HepG2 (cell line): ENCODE measurements around the gene OSBPL8. TPM values are rescaled to one million over a fixed set of nuclear protein-coding genes. Genes with fewer than 3 reads are reported as not detected.

Source experiments
- ATAC-seq: fragments of 200-7000 bp; cut with Tn5 transposase; 3 replicates; pipeline ENCODE4 v1.9.1; 2020; ENCODE audit warnings: mild to moderate bottlenecking, moderate library complexity
- BruUV-seq: library from RNA; stranded (reverse); fragments of 400-500 nt; replicated peaks from 2 replicates; lab custom pipeline; 2021; lab: Mats Ljungman, UMichigan
- CTCF ChIA-PET: fragments of 300-600 bp; formaldehyde crosslinking; extraction: SDS; loops from one replicate; lab custom pipeline; 2021; ENCODE audit warnings: low total read pairs, inconsistent platforms, low intra/inter-chr PET ratio; lab: Yijun Ruan, JAX
- POLR2A ChIA-PET: fragments of 350-600 bp; sonication (Branson Sonifier 250); formaldehyde crosslinking; loops from one replicate; lab custom pipeline; 2020; ENCODE audit warnings: antibody characterized with exemption, inconsistent platforms; lab: Yijun Ruan, JAX
- DNase-seq: peaks from one replicate; pipeline ENCODE4 v3.0.0-alpha.2; 2015; ENCODE audit warnings: low spot score
- FAIRE-seq: peaks from 3 replicates; lab custom pipeline; 2011; peaks lifted over from hg19 to GRCh38; lab: Jason Lieb, UNC
- H2AFZ ChIP-seq: one replicate; pipeline ENCODE4 v1.6.1; 2011; ENCODE audit warnings: low read length, inconsistent platforms
- H3K27ac ChIP-seq: fragments of 300-600 bp; 3 replicates; pipeline ENCODE4 v1.8.0; 2011; ENCODE audit warnings: mixed run types, mild to moderate bottlenecking, mixed read lengths, low read length, inconsistent platforms; ENCODE audit not compliant: insufficient read depth; ENCODE audit errors: extremely low read length
- H3K27me3 ChIP-seq, 2 experiments: fragments of 200-600 bp in 1 of 2; 2 replicates in 1 of 2; 3 replicates in 1 of 2; pipeline versions ENCODE4 v1.6.0 to v1.8.0; 2011; ENCODE audit warnings: low read length in 2 of 2, mild to moderate bottlenecking in 2 of 2, moderate library complexity in 2 of 2, inconsistent platforms in 1 of 2; ENCODE audit not compliant: insufficient read depth in 2 of 2, control insufficient read depth in 1 of 2
- H3K36me3 ChIP-seq, 2 experiments: fragments of 200-600 bp in 1 of 2; replicated peaks in 1 of 2; 2 replicates in 1 of 2; 3 replicates in 1 of 2; pipeline versions ENCODE4 v1.5.1 to v1.8.0; 2011; ENCODE audit warnings: low read length in 2 of 2, inconsistent platforms in 1 of 2; ENCODE audit not compliant: insufficient read depth in 2 of 2, control insufficient read depth in 1 of 2
- H3K4me1 ChIP-seq: 2 replicates; pipeline ENCODE4 v1.5.1; 2012; ENCODE audit warnings: low read length, inconsistent platforms; ENCODE audit not compliant: insufficient read depth
- H3K4me2 ChIP-seq: 2 replicates; pipeline ENCODE4 v1.6.0; 2011; ENCODE audit warnings: low read depth, low read length, inconsistent platforms
- H3K4me3 ChIP-seq, 3 experiments: fragments of 200-600 bp in 1 of 3; sonication (generic), shearing (Covaris generic) in 1 of 3; replicated peaks in 1 of 3; 2 replicates each; pipeline ENCODE4 v1.5.1; 2011 to 2016; ENCODE audit warnings: low read length in 3 of 3, inconsistent platforms in 2 of 3, low read depth in 2 of 3, mild to moderate bottlenecking in 2 of 3, control low read depth in 1 of 3, mixed read lengths in 1 of 3; ENCODE audit not compliant: insufficient read depth in 1 of 3
- H3K79me2 ChIP-seq: one replicate; pipeline ENCODE4 v1.6.1; 2011; ENCODE audit warnings: low read length, inconsistent platforms; ENCODE audit not compliant: insufficient read depth
- H3K9ac ChIP-seq: 2 replicates; pipeline ENCODE4 v1.6.0; 2011; ENCODE audit warnings: mild to moderate bottlenecking, low read depth, low read length, inconsistent platforms; ENCODE audit not compliant: insufficient read depth
- H3K9me3 ChIP-seq: 2 replicates; pipeline ENCODE4 v1.5.1; 2012; ENCODE audit warnings: mild to moderate bottlenecking, low read length
- H4K20me1 ChIP-seq: 2 replicates; pipeline ENCODE4 v1.6.0; 2011; ENCODE audit warnings: inconsistent platforms, mild to moderate bottlenecking, low read length, moderate library complexity; ENCODE audit not compliant: insufficient read depth
- EEA1 ChIP-seq: sonication (generic); formaldehyde crosslinking; IDR thresholded peaks from 2 replicates; pipeline ENCODE4 v1.5.1; 2020; ENCODE audit warnings: mild to moderate bottlenecking, missing genetic modification reagents, borderline replicate concordance
- EED ChIP-seq: sonication (generic); formaldehyde crosslinking; IDR thresholded peaks from 2 replicates; pipeline ENCODE4 v1.5.0; 2020; ENCODE audit warnings: mild to moderate bottlenecking, missing genetic modification reagents
- FOSL2 ChIP-seq: sonication (generic); formaldehyde crosslinking; IDR thresholded peaks from 2 replicates; pipeline ENCODE4 v1.4.0; 2020; ENCODE audit warnings: missing genetic modification reagents
- GTF2F1 ChIP-seq: fragments of 150-350 bp; IDR thresholded peaks from 2 replicates; pipeline ENCODE4 v1.6.1; 2014; ENCODE audit warnings: low read length
- HDAC2 ChIP-seq: sonication (generic); formaldehyde crosslinking; IDR thresholded peaks from 2 replicates; pipeline ENCODE4 v1.4.0; 2020; ENCODE audit warnings: missing genetic modification reagents
- HNRNPL ChIP-seq: fragments of 200-400 bp; formaldehyde crosslinking; IDR thresholded peaks from 2 replicates; pipeline ENCODE4 v1.6.1; 2017; ENCODE audit warnings: mild to moderate bottlenecking, low read depth, low read length
- KDM1A ChIP-seq: IDR thresholded peaks from 2 replicates; pipeline ENCODE4 v1.6.1; 2016; ENCODE audit warnings: missing compliant biosample characterization
- KLF12 ChIP-seq: sonication (generic); formaldehyde crosslinking; IDR thresholded peaks from 2 replicates; pipeline ENCODE4 v1.4.0; 2020; ENCODE audit warnings: missing genetic modification reagents, borderline replicate concordance
- MIER2 ChIP-seq: IDR thresholded peaks from 2 replicates; pipeline ENCODE4 v1.6.1; 2016; ENCODE audit warnings: missing biosample characterization, missing genetic modification reagents
- NFRKB ChIP-seq: fragments of 450-650 bp; IDR thresholded peaks from 2 replicates; pipeline ENCODE4 v1.6.1; 2017
- POLR2AphosphoS2 ChIP-seq: IDR thresholded peaks from 2 replicates; pipeline ENCODE4 v1.6.1; 2011; ENCODE audit warnings: low read depth, low read length, improper control_type of control experiment
- SAFB2 ChIP-seq: sonication (generic); formaldehyde crosslinking; IDR thresholded peaks from 2 replicates; pipeline ENCODE4 v1.5.1; 2020; ENCODE audit warnings: missing genetic modification reagents, low read depth, mild to moderate bottlenecking, borderline replicate concordance
- TEAD3 ChIP-seq: optimal IDR thresholded peaks from 2 replicates; pipeline ENCODE3; 2016; ENCODE audit warnings: borderline replicate concordance
- ZFP37 ChIP-seq: sonication (generic); formaldehyde crosslinking; IDR thresholded peaks from 2 replicates; pipeline ENCODE4 v1.4.0; 2020; ENCODE audit warnings: missing genetic modification reagents, borderline replicate concordance
- ZNF749 ChIP-seq: sonication (generic); formaldehyde crosslinking; IDR thresholded peaks from 2 replicates; pipeline ENCODE4 v1.8.0; 2022; ENCODE audit warnings: mild to moderate bottlenecking, missing genetic modification reagents, moderate library complexity, borderline replicate concordance
- ZNF781 ChIP-seq: sonication (generic); formaldehyde crosslinking; IDR thresholded peaks from 2 replicates; pipeline ENCODE4 v1.5.1; 2020; ENCODE audit warnings: borderline replicate concordance, mild to moderate bottlenecking, missing genetic modification reagents; ENCODE audit errors: not compliant biosample characterization
- ZNF891 ChIP-seq: sonication (generic); formaldehyde crosslinking; IDR thresholded peaks from 2 replicates; pipeline ENCODE4 v1.5.0; 2020; ENCODE audit warnings: mild to moderate bottlenecking, missing genetic modification reagents
- WGBS: methylation state at CpG from one replicate; pipeline ENCODE4 v1.1.6; 2017; ENCODE audit warnings: low lambda C conversion rate; 5-methylcytosine and 5-hydroxymethylcytosine counted together
- in situ Hi-C: cut with HindIII; loops from 2 replicates; pipeline ENCODE4 v1.10.0; 2017; ENCODE audit warnings: low pct_unique_long_range_greater_than_20kb; ENCODE audit not compliant: extremely low pct_ligation_motif_present
- intact Hi-C: fragments of 100-400 bp; cut with micrococcal nuclease; formaldehyde crosslinking; loops from one replicate; pipeline ENCODE4 v1.10.0; 2022; ENCODE audit not compliant: unreplicated experiment
- polyA plus RNA-seq, 8 experiments: library from polyadenylated mRNA; depleted of rRNA in 3 of 8; stranded (reverse) in 7 of 8; unstranded in 1 of 8; fragments of >200 nt; fragmentation: Illumina TruSeq in 4 of 8; extraction: Trizol in 4 of 8; gene quantifications; 2 replicates each; pipeline versions ENCODE4 v1.2.1 to v1.2.3, GENCODE V29; 2011 to 2016; ENCODE audit warnings: low read depth in 4 of 8, missing spikeins in 1 of 8, mixed read lengths in 1 of 8; ENCODE audit not compliant: insufficient read depth in 1 of 8
- total RNA-seq, 5 experiments: library from RNA; depleted of rRNA; stranded (reverse); fragments of >200 nt; fragmentation: Illumina TruSeq; extraction: Trizol; gene quantifications; 2 replicates each; pipeline ENCODE4 v1.2.3, GENCODE V29; 2016; ENCODE audit warnings: low read depth in 1 of 5
- TF ChIP-seq, protein P1 (sequence below): IDR thresholded peaks from 2 replicates; pipeline ENCODE4 v1.6.1; 2012; ENCODE audit warnings: low read depth, low read length, improper control_type of control experiment
- TF ChIP-seq, protein P2 (sequence below): sonication (generic); formaldehyde crosslinking; IDR thresholded peaks from 2 replicates; pipeline ENCODE4 v1.4.0; 2020; ENCODE audit warnings: mild to moderate bottlenecking, missing genetic modification reagents

OSBPL8 gene
- total and polyA plus RNA-seq, 2 of the 13 experiments (the other 11 are each of a cell fraction or from before 2014, with no cell fraction given): 11.0 to 33.9 TPM

DNA sequence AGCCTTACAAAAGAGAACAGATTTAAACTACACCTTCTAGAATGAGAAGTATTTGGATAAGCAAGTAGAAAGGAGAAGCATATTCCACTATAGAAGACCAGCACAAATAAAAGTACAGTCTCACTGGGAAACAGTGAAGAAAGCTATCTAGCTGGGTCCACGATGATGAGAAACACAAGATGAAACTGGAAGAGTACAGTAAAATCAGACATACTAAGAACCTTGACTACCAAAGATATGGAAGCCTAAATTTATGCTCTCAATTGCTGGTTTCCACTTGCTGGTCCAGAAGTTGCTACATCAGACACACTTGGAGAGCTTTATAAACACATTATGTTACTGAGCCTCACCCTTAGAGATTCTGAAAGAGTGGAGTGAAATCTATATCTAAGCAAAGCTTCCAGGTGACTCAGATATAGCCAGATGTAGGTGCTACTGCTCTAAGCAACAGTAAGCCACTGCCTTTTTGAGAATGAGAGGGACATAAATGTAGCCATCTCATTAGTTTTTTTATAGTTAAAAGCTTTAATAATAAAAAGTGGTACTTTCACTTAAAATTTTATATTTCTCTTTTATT is 115.1 kb downstream of the OSBPL8 start:
- BruUV-seq: no TSS peak

DNA sequence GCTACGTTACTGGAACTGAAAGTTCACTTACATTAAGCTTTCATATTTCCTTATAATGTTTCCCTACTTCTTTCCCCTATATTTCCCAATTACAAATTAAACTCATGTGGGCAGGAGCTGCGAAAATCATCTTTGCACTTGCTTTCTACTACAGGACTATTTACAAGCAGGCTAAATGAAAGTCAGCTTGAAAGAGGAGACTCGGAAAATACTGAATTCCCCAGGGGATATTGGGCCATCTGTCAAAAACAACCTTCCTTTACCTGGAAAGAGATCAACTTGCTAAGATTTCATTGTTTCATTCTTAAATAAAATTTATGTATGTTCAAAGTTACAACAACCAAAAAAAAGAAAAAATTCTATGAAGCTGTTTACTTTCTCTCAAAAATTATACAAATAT is 118.6 kb downstream of the OSBPL8 start:
- no peak for DNase-seq
- ChIA-PET CTCF (no interaction called here), POLR2A (no interaction called here)
- Histone ChIP-seq H3K4me1 (no peaks in the 10 kb centered on the region), H3K27me3 (no peaks in the 10 kb centered on the region), H3K9me3 (no peaks in the 10 kb centered on the region), H3K9ac (no peak overlapping the region), H3K79me2 (no peaks in the 10 kb centered on the region), H3K27ac (no peak overlapping the region), H3K4me2 (no peak overlapping the region), H3K4me3 (no peak overlapping the region), H3K36me3 (no peaks in the 10 kb centered on the region), H4K20me1 (no peaks in the 10 kb centered on the region), H2AFZ (no peak overlapping the region)
- no TSS peak for BruUV-seq
- no peak for FAIRE-seq
- no peak for ATAC-seq
- in situ Hi-C loops (no loop called here), intact Hi-C loops (no loop called here)
- WGBS: 94% methylated on average over 3 of the region's 3 CpGs
- TF ChIP-seq EEA1 (no peak), NFRKB (no peak), KLF12 (no peak), TEAD3 (CRISPR knock-in tag) (no peak), ZNF749 (CRISPR knock-in tag) (no peak), EED (CRISPR knock-in tag) (no peak), HNRNPL (no peak), ZFP37 (CRISPR knock-in tag) (no peak), MIER2 (CRISPR knock-in tag) (no peak), KDM1A (CRISPR knock-in tag) (no peak)
- TF ChIP-seq, protein P1, sequence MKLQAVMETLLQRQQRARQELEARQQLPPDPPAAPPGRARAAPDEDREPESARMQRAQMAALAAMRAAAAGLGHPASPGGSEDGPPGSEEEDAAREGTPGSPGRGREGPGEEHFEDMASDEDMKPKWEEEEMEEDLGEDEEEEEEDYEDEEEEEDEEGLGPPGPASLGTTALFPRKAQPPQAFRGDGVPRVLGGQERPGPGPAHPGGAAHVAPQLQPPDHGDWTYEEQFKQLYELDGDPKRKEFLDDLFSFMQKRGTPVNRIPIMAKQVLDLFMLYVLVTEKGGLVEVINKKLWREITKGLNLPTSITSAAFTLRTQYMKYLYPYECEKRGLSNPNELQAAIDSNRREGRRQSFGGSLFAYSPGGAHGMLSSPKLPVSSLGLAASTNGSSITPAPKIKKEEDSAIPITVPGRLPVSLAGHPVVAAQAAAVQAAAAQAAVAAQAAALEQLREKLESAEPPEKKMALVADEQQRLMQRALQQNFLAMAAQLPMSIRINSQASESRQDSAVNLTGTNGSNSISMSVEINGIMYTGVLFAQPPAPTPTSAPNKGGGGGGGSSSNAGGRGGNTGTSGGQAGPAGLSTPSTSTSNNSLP: no peak

More for the DNA sequence above, 115.1 kb downstream of the OSBPL8 start:
- H3K4me3 ChIP-seq: no peak overlapping the region
- H3K27me3 ChIP-seq: no peaks in the 10 kb centered on the region
- POLR2A ChIA-PET: no interaction called here
- H3K27ac ChIP-seq: no peak overlapping the region
- in situ Hi-C loops: no loop called here
- H3K36me3 ChIP-seq: 0 out of 5 replicates have a peak, but pooled peaks cover 0 to 5% of the 10 kb centered on the region in 2 experiments
- TF ChIP-seq FOSL2 (CRISPR knock-in tag): no peak
- TF ChIP-seq SAFB2 (CRISPR knock-in tag): no peak
- TF ChIP-seq ZNF781 (CRISPR knock-in tag): no peak
- no peak for TF ChIP-seq POLR2AphosphoS2
- TF ChIP-seq GTF2F1: no peak
- no peak for TF ChIP-seq HDAC2 (CRISPR knock-in tag)
- TF ChIP-seq ZNF891 (CRISPR knock-in tag): no peak
- TF ChIP-seq, protein P2, sequence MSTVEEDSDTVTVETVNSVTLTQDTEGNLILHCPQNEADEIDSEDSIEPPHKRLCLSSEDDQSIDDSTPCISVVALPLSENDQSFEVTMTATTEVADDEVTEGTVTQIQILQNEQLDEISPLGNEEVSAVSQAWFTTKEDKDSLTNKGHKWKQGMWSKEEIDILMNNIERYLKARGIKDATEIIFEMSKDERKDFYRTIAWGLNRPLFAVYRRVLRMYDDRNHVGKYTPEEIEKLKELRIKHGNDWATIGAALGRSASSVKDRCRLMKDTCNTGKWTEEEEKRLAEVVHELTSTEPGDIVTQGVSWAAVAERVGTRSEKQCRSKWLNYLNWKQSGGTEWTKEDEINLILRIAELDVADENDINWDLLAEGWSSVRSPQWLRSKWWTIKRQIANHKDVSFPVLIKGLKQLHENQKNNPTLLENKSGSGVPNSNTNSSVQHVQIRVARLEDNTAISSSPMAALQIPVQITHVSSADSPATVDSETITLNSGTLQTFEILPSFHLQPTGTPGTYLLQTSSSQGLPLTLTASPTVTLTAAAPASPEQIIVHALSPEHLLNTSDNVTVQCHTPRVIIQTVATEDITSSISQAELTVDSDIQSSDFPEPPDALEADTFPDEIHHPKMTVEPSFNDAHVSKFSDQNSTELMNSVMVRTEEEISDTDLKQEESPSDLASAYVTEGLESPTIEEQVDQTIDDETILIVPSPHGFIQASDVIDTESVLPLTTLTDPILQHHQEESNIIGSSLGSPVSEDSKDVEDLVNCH (CRISPR knock-in tag): no peak
- intact Hi-C loops: no loop called here
- FAIRE-seq (no peak), DNase-seq (no peak), ATAC-seq (no peak)
- H3K4me2 ChIP-seq: no peak overlapping the region
- WGBS: 96% methylated on average over 1 of the region's 1 CpG
- CTCF ChIA-PET: no interaction called here
- H3K9ac ChIP-seq: no peak overlapping the region
- no peak overlapping the region for H2AFZ ChIP-seq
- no peaks in the 10 kb centered on the region for H3K4me1 ChIP-seq
- H3K79me2 ChIP-seq: no peaks in the 10 kb centered on the region
- no peaks in the 10 kb centered on the region for H3K9me3 ChIP-seq
- H4K20me1 ChIP-seq: no peaks in the 10 kb centered on the region
